Lung (tissue), 12 donors: ENCODE measurements around the gene TMEM44. TPM values are rescaled to one million over a fixed set of nuclear protein-coding genes. Genes with fewer than 3 reads are reported as not detected.
"Not testable (repeated sequence)": the region's sequence is repeated elsewhere in the genome, so short reads cannot be mapped to it uniquely, and the experiment has no call there.

Source experiments
- ATAC-seq: fragments of 200-7000 bp; cut with Tn5 transposase; one replicate; pipeline ENCODE4 v1.9.1; 2020; ENCODE audit warnings: moderate number of reproducible peaks; ENCODE audit not compliant: insufficient read depth, low FRiP score
- DNase-seq, 3 donors: peaks; one replicate each; pipeline ENCODE4 v3.0.0-alpha.2; 2013 to 2017
- H3K27ac ChIP-seq, 2 donors: one replicate each; pipeline ENCODE4 v1.5.1; 2013; ENCODE audit warnings: mild to moderate bottlenecking in 2 of 2, moderate library complexity in 2 of 2, control low read depth in 1 of 2, inconsistent platforms in 1 of 2, low read depth in 1 of 2, low read length in 1 of 2
- H3K27me3 ChIP-seq, 3 donors: one replicate each; pipeline ENCODE4 v1.5.1; 2013; ENCODE audit warnings: low read length in 2 of 3; ENCODE audit not compliant: control insufficient read depth in 3 of 3, insufficient read depth in 3 of 3
- H3K36me3 ChIP-seq, 4 donors: one replicate each; pipeline ENCODE4 v1.5.1; 2013; ENCODE audit warnings: low read length in 4 of 4, mild to moderate bottlenecking in 1 of 4, moderate library complexity in 1 of 4; ENCODE audit not compliant: control insufficient read depth in 4 of 4, insufficient read depth in 4 of 4
- H3K4me1 ChIP-seq, 5 donors: one replicate each; pipeline ENCODE4 v1.5.1; 2013; ENCODE audit warnings: low read length in 5 of 5, mild to moderate bottlenecking in 2 of 5, moderate library complexity in 1 of 5; ENCODE audit not compliant: control insufficient read depth in 5 of 5, insufficient read depth in 5 of 5
- H3K4me3 ChIP-seq: one replicate; pipeline ENCODE4 v1.5.1; 2013; ENCODE audit warnings: mild to moderate bottlenecking, control low read depth, moderate library complexity
- H3K9ac ChIP-seq, 2 donors: one replicate each; pipeline ENCODE4 v1.5.1; 2013; ENCODE audit warnings: low read length in 2 of 2, control low read depth in 1 of 2; ENCODE audit not compliant: insufficient read depth in 1 of 2
- H3K9me3 ChIP-seq, 4 donors: one replicate each; pipeline ENCODE4 v1.5.1; 2013; ENCODE audit warnings: low read length in 3 of 4, mild to moderate bottlenecking in 1 of 4, moderate library complexity in 1 of 4; ENCODE audit not compliant: control insufficient read depth in 4 of 4, insufficient read depth in 3 of 4
- CTCF ChIP-seq: IDR thresholded peaks from 2 replicates; pipeline ENCODE4 v1.5.1; 2012; ENCODE audit warnings: mild to moderate bottlenecking; ENCODE audit errors: control extremely low read depth, extremely low read depth
- WGBS, 2 donors: extraction: QIAGEN DNeasy Blood & Tissue Kit; methylation state at CpG; one replicate each; pipeline ENCODE4 v1.1.7; 2013; 5-methylcytosine and 5-hydroxymethylcytosine counted together
- polyA plus RNA-seq, 2 donors: library from polyadenylated mRNA; stranded (reverse); fragments of 200-250 nt; gene quantifications; one replicate each; pipeline ENCODE4 v1.2.1, GENCODE V29; 2013
- total RNA-seq, 2 donors: library from RNA; depleted of rRNA in 1 of 2; stranded (reverse); fragments of >200 nt in 1 of 2; gene quantifications; one replicate each; pipeline ENCODE4 v1.2.1, GENCODE V29; 2014 to 2021
- donor health status: control.
- donor health status: control.
- donor health status: Bipolar disorder and iron deficiency.
- donor health status: healthy.
- donor health status: DM: yes; HTN: yes; CAD: no.

The TMEM44 gene
- total and polyA plus RNA-seq, 4 donors, result 10.4 to 23.5 (median 17.1) TPM

- no peak for ATAC-seq
- Histone ChIP-seq H3K27me3 (no peaks in the 10 kb centered on the region), H3K9me3 (peaks cover 0 to 2% (median 0%) of the 10 kb centered on the region in 4 donors), H3K27ac (no peak overlapping the region), H3K36me3 (no peaks in the 10 kb centered on the region), H3K4me1 (peaks cover 0 to 7% (median 3%) of the 10 kb centered on the region in 5 donors), H3K9ac (no peak overlapping the region), H3K4me3 (no peak overlapping the region)
- no peak for TF ChIP-seq CTCF
- DNase-seq, result no peak
- 94 to 97% methylated on average over 9 of the region's 9 CpGs for WGBS, 2 donors
Measured at GRCh38 chr3:194549853-194550252, 83.4 kb downstream of the TMEM44 start.

- DNase-seq (peak in 2 of 3 donors; percentile 60 to 78), ATAC-seq (no peak)
- no peaks in the 10 kb centered on the region for H3K27me3 ChIP-seq
- H3K36me3 ChIP-seq, result no peaks in the 10 kb centered on the region
- H3K4me1 ChIP-seq, result peaks cover 0 to 7% (median 3%) of the 10 kb centered on the region in 5 donors
- H3K9ac ChIP-seq, result no peak overlapping the region
- 70 to 76% methylated on average over 16 of the region's 16 CpGs for WGBS, 2 donors
- no peak overlapping the region for H3K4me3 ChIP-seq
- H3K9me3 ChIP-seq, result peaks cover 0 to 2% (median 0%) of the 10 kb centered on the region in 4 donors
- TF ChIP-seq CTCF, result no peak
- H3K27ac ChIP-seq, result peak overlapping the region in 1 of 2 donors; percentile 36
Measured at GRCh38 chr3:194548346-194549321, 84.6 kb downstream of the TMEM44 start.

GRCh38 chr3:194547042-194547441 is 86.2 kb downstream of the TMEM44 start:
- H3K27me3 ChIP-seq, result no peaks in the 10 kb centered on the region
- H3K27ac ChIP-seq, result no peak overlapping the region
- peaks cover 0 to 7% (median 3%) of the 10 kb centered on the region in 5 donors for H3K4me1 ChIP-seq
- no peaks in the 10 kb centered on the region for H3K36me3 ChIP-seq
- DNase-seq (no peak), ATAC-seq (no peak)
- H3K9ac ChIP-seq, result no peak overlapping the region
- H3K9me3 ChIP-seq, result peaks cover 0 to 2% (median 0%) of the 10 kb centered on the region in 4 donors
- H3K4me3 ChIP-seq, result no peak overlapping the region
- 80 to 82% methylated on average over 3 of the region's 3 CpGs for WGBS, 2 donors
- no peak for TF ChIP-seq CTCF

GRCh38 chr3:194545538-194545937 is 87.7 kb downstream of the TMEM44 start:
- not testable (repeated sequence) for DNase-seq, H3K4me3 ChIP-seq, H3K9ac ChIP-seq, H3K4me1 ChIP-seq, ATAC-seq, H3K27ac ChIP-seq, H3K27me3 ChIP-seq, H3K9me3 ChIP-seq, H3K36me3 ChIP-seq
- 98% methylated on average over 7 of the region's 7 CpGs for WGBS, 2 donors
